GM12874 (cell line): ENCODE results near the gene SLC30A7.

ENCODE experiments used
- CTCF ChIP-seq: IDR thresholded peaks from 2 replicates; pipeline ENCODE4 v1.5.1; 2011; ENCODE audit warnings: low read depth, mild to moderate bottlenecking, control low read depth, low read length, moderate library complexity; ENCODE audit not compliant: insufficient read depth

Gene SLC30A7

GRCh38 chr1:100895540-100896480 is at the start of gene SLC30A7:
Gene SLC30A7, plus strand, starts transcription at chr1:100896090. Its CDS starts 173 bp downstream, at chr1:100896263.
- no peak for TF ChIP-seq CTCF

GRCh38 chr1:100847361-100848082 is 48.4 kb upstream of the SLC30A7 start:
- TF ChIP-seq CTCF, result no peak

- no peak for TF ChIP-seq CTCF
Measured at GRCh38 chr1:100851726-100852125, 44.2 kb upstream of the SLC30A7 start.

- TF ChIP-seq CTCF, result no peak
Measured at GRCh38 chr1:100852976-100853375, 42.9 kb upstream of the SLC30A7 start.

- no peak for TF ChIP-seq CTCF
Measured at GRCh38 chr1:100860397-100860991, 35.4 kb upstream of the SLC30A7 start.

GRCh38 chr1:100861379-100861778 is 34.5 kb upstream of the SLC30A7 start:
- no peak for TF ChIP-seq CTCF

- TF ChIP-seq CTCF, result no peak
Measured at GRCh38 chr1:100862591-100862990, 33.3 kb upstream of the SLC30A7 start.
